Activated CD8-positive, alpha-beta memory T cell treated with anti-CD3 and anti-CD28 coated beads for 1 hour (primary cell): Measurements from ENCODE around the gene PSPC1.
"Not testable (repeated sequence)": the region's sequence is repeated elsewhere in the genome, so short reads cannot be mapped to it uniquely, and the experiment has no call there.

Source experiments
- DNase-seq, 2 donors: peaks; one replicate each; pipeline ENCODE4 v3.0.0-alpha.2; 2020; ENCODE audit warnings: low read depth in 1 of 2; ENCODE audit errors: extremely low read depth in 1 of 2

PSPC1 gene

GRCh38 chr13:19766591-19766990 lies 16.2 kb downstream of the PSPC1 start:
- DNase-seq = no peak

GRCh38 chr13:19764237-19764636 lies 18.5 kb downstream of the PSPC1 start:
- DNase-seq = no peak

GRCh38 chr13:19763618-19764017 lies 19.1 kb downstream of the PSPC1 start:
- no peak for DNase-seq

- DNase-seq = no peak
Measured at GRCh38 chr13:19759669-19760068, 23.1 kb downstream of the PSPC1 start.

GRCh38 chr13:19742643-19743042 lies 40.1 kb downstream of the PSPC1 start:
- no peak for DNase-seq

GRCh38 chr13:19737844-19738557 lies 44.7 kb downstream of the PSPC1 start:
- no peak for DNase-seq

- DNase-seq = no peak
Measured at GRCh38 chr13:19726611-19727010, 56.1 kb downstream of the PSPC1 start.

GRCh38 chr13:19725320-19725719 lies 57.4 kb downstream of the PSPC1 start:
- no peak for DNase-seq

- DNase-seq = no peak
Measured at GRCh38 chr13:19720039-19720438, 62.7 kb downstream of the PSPC1 start.

GRCh38 chr13:19713186-19713965 lies 69.4 kb downstream of the PSPC1 start:
- DNase-seq = no peak

GRCh38 chr13:19709782-19710181 lies 73.0 kb downstream of the PSPC1 start:
- not testable (repeated sequence) for DNase-seq

- DNase-seq = not testable (repeated sequence)
Measured at GRCh38 chr13:19709039-19709438, 73.7 kb downstream of the PSPC1 start.

GRCh38 chr13:19704256-19704655 lies 78.5 kb downstream of the PSPC1 start:
- not testable (repeated sequence) for DNase-seq

GRCh38 chr13:19701619-19702018 lies 81.1 kb downstream of the PSPC1 start:
- DNase-seq = not testable (repeated sequence)

- DNase-seq = not testable (repeated sequence)
Measured at GRCh38 chr13:19700963-19701362, 81.8 kb downstream of the PSPC1 start.

- DNase-seq = no peak
Measured at GRCh38 chr13:19695829-19696228, 86.9 kb downstream of the PSPC1 start.

GRCh38 chr13:19695428-19695827 lies 87.3 kb downstream of the PSPC1 start:
- no peak for DNase-seq

GRCh38 chr13:19691447-19691846 lies 91.3 kb downstream of the PSPC1 start:
- DNase-seq = not testable (repeated sequence)

GRCh38 chr13:19685437-19685836 lies 97.3 kb downstream of the PSPC1 start:
- no peak for DNase-seq

GRCh38 chr13:19685034-19685433 lies 97.7 kb downstream of the PSPC1 start:
- no peak for DNase-seq

GRCh38 chr13:19681517-19681916 lies 101.2 kb downstream of the PSPC1 start:
- DNase-seq = no peak

- no peak for DNase-seq
Measured at GRCh38 chr13:19680751-19681150, 102.0 kb downstream of the PSPC1 start.
